ENCODE results near the gene CSMD2.

CSMD2 gene

GRCh38 chr1:33712186-33712585 lies 452.8 kb downstream of the CSMD2 start:
- H3K36me3 ChIP-seq (ENCODE audit: insufficient read depth, low read length), result no peaks in the 10 kb centered on the region
- no peaks in the 10 kb centered on the region for H3K9me3 ChIP-seq (ENCODE audit: low read length)
- H2AFZ ChIP-seq (ENCODE audit: low read depth, low read length), result no peak overlapping the region
- no peak overlapping the region for H3K4me3 ChIP-seq (ENCODE audit: low read length)
- peaks cover 3% of the 10 kb centered on the region for H3K27me3 ChIP-seq (ENCODE audit: insufficient read depth, low read length)
- peaks cover 19% of the 10 kb centered on the region for H3K4me1 ChIP-seq (ENCODE audit: insufficient read depth, low read length)

- H3K4me1 ChIP-seq (ENCODE audit: insufficient read depth, low read length), result peaks cover 19% of the 10 kb centered on the region
- H3K4me3 ChIP-seq (ENCODE audit: low read length), result no peak overlapping the region
- H3K36me3 ChIP-seq (ENCODE audit: insufficient read depth, low read length), result no peaks in the 10 kb centered on the region
- no peaks in the 10 kb centered on the region for H3K9me3 ChIP-seq (ENCODE audit: low read length)
- no peak overlapping the region for H2AFZ ChIP-seq (ENCODE audit: low read depth, low read length)
- H3K27me3 ChIP-seq (ENCODE audit: insufficient read depth, low read length), result peaks cover 3% of the 10 kb centered on the region
These were observed 453.5 kb downstream of the CSMD2 start for GRCh38 chr1:33711511-33711910.

GRCh38 chr1:33710967-33711366 lies 454.1 kb downstream of the CSMD2 start:
- H3K27me3 ChIP-seq (ENCODE audit: insufficient read depth, low read length), result peaks cover 3% of the 10 kb centered on the region
- no peak overlapping the region for H3K4me3 ChIP-seq (ENCODE audit: low read length)
- no peak overlapping the region for H2AFZ ChIP-seq (ENCODE audit: low read depth, low read length)
- no peaks in the 10 kb centered on the region for H3K9me3 ChIP-seq (ENCODE audit: low read length)
- H3K36me3 ChIP-seq (ENCODE audit: insufficient read depth, low read length), result no peaks in the 10 kb centered on the region
- H3K4me1 ChIP-seq (ENCODE audit: insufficient read depth, low read length), result peaks cover 19% of the 10 kb centered on the region

GRCh38 chr1:33709783-33710718 lies 455.0 kb downstream of the CSMD2 start:
- H3K4me1 ChIP-seq (ENCODE audit: insufficient read depth, low read length), result peaks cover 19% of the 10 kb centered on the region
- no peaks in the 10 kb centered on the region for H3K9me3 ChIP-seq (ENCODE audit: low read length)
- H3K27me3 ChIP-seq (ENCODE audit: insufficient read depth, low read length), result peaks cover 3% of the 10 kb centered on the region
- no peaks in the 10 kb centered on the region for H3K36me3 ChIP-seq (ENCODE audit: insufficient read depth, low read length)
- H2AFZ ChIP-seq (ENCODE audit: low read depth, low read length), result no peak overlapping the region
- H3K4me3 ChIP-seq (ENCODE audit: low read length), result no peak overlapping the region

- no peak overlapping the region for H2AFZ ChIP-seq (ENCODE audit: low read depth, low read length)
- H3K27me3 ChIP-seq (ENCODE audit: insufficient read depth, low read length), result peaks cover 3% of the 10 kb centered on the region
- peaks cover 19% of the 10 kb centered on the region for H3K4me1 ChIP-seq (ENCODE audit: insufficient read depth, low read length)
- H3K36me3 ChIP-seq (ENCODE audit: insufficient read depth, low read length), result no peaks in the 10 kb centered on the region
- no peak overlapping the region for H3K4me3 ChIP-seq (ENCODE audit: low read length)
- no peaks in the 10 kb centered on the region for H3K9me3 ChIP-seq (ENCODE audit: low read length)
These were observed 455.8 kb downstream of the CSMD2 start for GRCh38 chr1:33709174-33709782.

- H3K27me3 ChIP-seq (ENCODE audit: insufficient read depth, low read length), result no peaks in the 10 kb centered on the region
- no peaks in the 10 kb centered on the region for H3K9me3 ChIP-seq (ENCODE audit: low read length)
- H2AFZ ChIP-seq (ENCODE audit: low read depth, low read length), result no peak overlapping the region
- no peak overlapping the region for H3K4me3 ChIP-seq (ENCODE audit: low read length)
- H3K36me3 ChIP-seq (ENCODE audit: insufficient read depth, low read length), result no peaks in the 10 kb centered on the region
- H3K4me1 ChIP-seq (ENCODE audit: insufficient read depth, low read length), result peaks cover 19% of the 10 kb centered on the region
These were observed 458.3 kb downstream of the CSMD2 start for GRCh38 chr1:33706634-33707255.

GRCh38 chr1:33703464-33703863 lies 461.6 kb downstream of the CSMD2 start:
- Histone ChIP-seq H3K4me1 (ENCODE audit: insufficient read depth, low read length) (no peaks in the 10 kb centered on the region), H3K4me3 (ENCODE audit: low read length) (no peak overlapping the region), H3K9me3 (ENCODE audit: low read length) (no peaks in the 10 kb centered on the region), H3K27me3 (ENCODE audit: insufficient read depth, low read length) (no peaks in the 10 kb centered on the region), H2AFZ (ENCODE audit: low read depth, low read length) (no peak overlapping the region), H3K36me3 (ENCODE audit: insufficient read depth, low read length) (no peaks in the 10 kb centered on the region)

- H3K4me1 ChIP-seq (ENCODE audit: insufficient read depth, low read length), result no peaks in the 10 kb centered on the region
- no peaks in the 10 kb centered on the region for H3K36me3 ChIP-seq (ENCODE audit: insufficient read depth, low read length)
- H3K4me3 ChIP-seq (ENCODE audit: low read length), result no peak overlapping the region
- no peaks in the 10 kb centered on the region for H3K9me3 ChIP-seq (ENCODE audit: low read length)
- no peaks in the 10 kb centered on the region for H3K27me3 ChIP-seq (ENCODE audit: insufficient read depth, low read length)
- no peak overlapping the region for H2AFZ ChIP-seq (ENCODE audit: low read depth, low read length)
These were observed 466.5 kb downstream of the CSMD2 start for GRCh38 chr1:33698361-33699035.

- Histone ChIP-seq H3K27me3 (ENCODE audit: insufficient read depth, low read length) (no peaks in the 10 kb centered on the region), H3K4me1 (ENCODE audit: insufficient read depth, low read length) (no peaks in the 10 kb centered on the region), H3K36me3 (ENCODE audit: insufficient read depth, low read length) (no peaks in the 10 kb centered on the region), H2AFZ (ENCODE audit: low read depth, low read length) (no peak overlapping the region), H3K4me3 (ENCODE audit: low read length) (no peak overlapping the region), H3K9me3 (ENCODE audit: low read length) (no peaks in the 10 kb centered on the region)
These were observed 467.2 kb downstream of the CSMD2 start for GRCh38 chr1:33697816-33698215.

GRCh38 chr1:33696962-33697361 lies 468.1 kb downstream of the CSMD2 start:
- no peak overlapping the region for H2AFZ ChIP-seq (ENCODE audit: low read depth, low read length)
- H3K4me3 ChIP-seq (ENCODE audit: low read length), result no peak overlapping the region
- H3K9me3 ChIP-seq (ENCODE audit: low read length), result no peaks in the 10 kb centered on the region
- no peaks in the 10 kb centered on the region for H3K27me3 ChIP-seq (ENCODE audit: insufficient read depth, low read length)
- no peaks in the 10 kb centered on the region for H3K4me1 ChIP-seq (ENCODE audit: insufficient read depth, low read length)
- H3K36me3 ChIP-seq (ENCODE audit: insufficient read depth, low read length), result no peaks in the 10 kb centered on the region

- no peaks in the 10 kb centered on the region for H3K27me3 ChIP-seq (ENCODE audit: insufficient read depth, low read length)
- H2AFZ ChIP-seq (ENCODE audit: low read depth, low read length), result no peak overlapping the region
These were observed 468.7 kb downstream of the CSMD2 start for GRCh38 chr1:33696311-33696710.

GRCh38 chr1:33692206-33693188 lies 472.5 kb downstream of the CSMD2 start:
- Histone ChIP-seq H3K9me3 (ENCODE audit: low read length) (no peaks in the 10 kb centered on the region), H2AFZ (ENCODE audit: low read depth, low read length) (no peak overlapping the region), H3K36me3 (ENCODE audit: insufficient read depth, low read length) (no peaks in the 10 kb centered on the region), H3K4me1 (ENCODE audit: insufficient read depth, low read length) (no peaks in the 10 kb centered on the region), H3K27me3 (ENCODE audit: insufficient read depth, low read length) (no peaks in the 10 kb centered on the region), H3K4me3 (ENCODE audit: low read length) (no peak overlapping the region)

More at GRCh38 chr1:33696311-33696710, 468.7 kb downstream of the CSMD2 start:
- Histone ChIP-seq H3K4me1 (ENCODE audit: insufficient read depth, low read length) (no peaks in the 10 kb centered on the region), H3K9me3 (ENCODE audit: low read length) (no peaks in the 10 kb centered on the region), H3K36me3 (ENCODE audit: insufficient read depth, low read length) (no peaks in the 10 kb centered on the region), H3K4me3 (ENCODE audit: low read length) (no peak overlapping the region)
